Stimulated activated CD8-positive, alpha-beta memory T cell treated with anti-CD3 and anti-CD28 coated beads, Interleukin-15, amount 100 ng/mL, for 24 hours (primary cell): ENCODE results near the gene TRPM2.
"Not testable (repeated sequence)": the region's sequence is repeated elsewhere in the genome, so short reads cannot be mapped to it uniquely, and the experiment has no call there.

Experiments used
- DNase-seq: peaks from one replicate; pipeline ENCODE4 v3.0.0-alpha.2; 2020; ENCODE audit warnings: low read depth

TRPM2 gene

DNA sequence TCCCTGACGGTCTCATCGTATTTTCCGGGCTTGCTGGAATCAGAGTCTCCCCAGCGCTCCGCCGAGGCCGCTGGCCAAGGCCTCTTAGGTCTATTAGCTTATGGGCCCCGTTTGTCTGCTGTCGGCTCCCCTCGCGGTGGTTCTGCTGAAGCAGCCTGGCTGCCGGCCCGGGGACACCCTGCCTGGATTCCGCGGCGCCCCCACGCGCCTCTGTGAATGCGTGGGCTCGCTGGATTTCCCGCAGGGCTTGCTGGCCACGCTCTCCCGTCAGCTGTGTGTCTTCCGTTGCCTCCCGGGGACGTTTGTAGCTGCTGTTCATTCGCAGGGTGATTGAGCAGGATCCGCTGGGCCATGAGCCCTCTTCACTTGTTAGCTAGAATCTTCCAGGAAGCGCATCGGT is 110.3 kb downstream of the TRPM2 start:
- DNase-seq: no peak

- DNase-seq: no peak
These were observed 110.9 kb downstream of the TRPM2 start for GRCh38 chr21:44464351-44464750.

DNA sequence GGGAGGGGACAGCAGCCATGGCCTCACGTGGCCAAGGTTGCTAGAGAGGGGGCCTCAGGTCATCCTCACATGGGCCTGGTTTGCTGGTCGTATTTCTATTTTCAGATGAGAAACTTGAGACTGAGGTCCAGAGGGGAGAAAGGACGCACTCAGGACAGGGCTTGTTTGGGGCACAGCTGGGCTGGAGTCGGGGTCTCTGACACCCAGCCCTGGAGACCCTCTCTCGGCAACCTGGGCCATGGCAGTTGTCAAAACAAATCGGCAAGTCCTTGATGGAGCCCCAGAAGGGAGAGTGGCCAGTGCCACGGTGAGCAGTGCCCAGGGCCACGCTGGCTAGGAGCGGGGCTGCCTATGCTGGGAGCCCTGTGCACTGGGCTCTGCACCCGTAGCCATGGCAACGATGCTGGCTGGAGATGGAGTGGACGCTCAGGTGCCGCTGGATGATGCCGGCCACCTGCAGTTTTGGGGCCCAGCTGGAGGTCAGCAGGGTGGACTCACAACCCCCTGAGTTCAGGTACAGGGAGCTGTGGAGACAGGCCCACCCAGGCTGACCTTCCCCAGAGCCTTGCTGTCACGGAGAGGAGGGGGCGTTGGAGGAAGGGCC is 113.0 kb downstream of the TRPM2 start:
- DNase-seq: no peak

- no peak for DNase-seq
These were observed 113.8 kb downstream of the TRPM2 start for GRCh38 chr21:44466996-44467858.

DNA sequence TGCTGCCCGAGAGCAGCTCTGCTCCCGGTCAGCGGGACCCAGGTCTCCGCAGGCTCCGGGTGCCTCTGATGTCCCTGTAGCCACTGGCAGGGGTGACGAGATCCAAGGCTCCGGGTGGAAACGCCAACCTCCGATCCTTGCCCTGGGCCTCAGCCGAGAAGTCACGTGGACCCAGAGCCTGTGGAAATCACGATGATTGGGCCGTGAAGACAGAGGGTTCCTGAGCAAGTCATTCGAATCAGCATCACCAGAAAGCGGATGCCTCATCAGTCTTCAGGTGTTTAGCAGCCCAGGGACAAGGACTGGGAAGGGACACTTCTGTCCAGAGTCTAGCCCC is 114.4 kb downstream of the TRPM2 start:
- no peak for DNase-seq

GRCh38 chr21:44471341-44471740 is 117.9 kb downstream of the TRPM2 start:
- no peak for DNase-seq

GRCh38 chr21:44471996-44472395 is 118.6 kb downstream of the TRPM2 start:
- no peak for DNase-seq

- DNase-seq: no peak
These were observed 120.6 kb downstream of the TRPM2 start for GRCh38 chr21:44473915-44474555.

- DNase-seq: no peak
These were observed 121.9 kb downstream of the TRPM2 start for GRCh38 chr21:44475266-44475845.

GRCh38 chr21:44477131-44477530 is 123.7 kb downstream of the TRPM2 start:
- DNase-seq: no peak

- no peak for DNase-seq
These were observed 124.3 kb downstream of the TRPM2 start for GRCh38 chr21:44477712-44478111.

GRCh38 chr21:44478124-44478800 is 124.8 kb downstream of the TRPM2 start:
- no peak for DNase-seq

DNA sequence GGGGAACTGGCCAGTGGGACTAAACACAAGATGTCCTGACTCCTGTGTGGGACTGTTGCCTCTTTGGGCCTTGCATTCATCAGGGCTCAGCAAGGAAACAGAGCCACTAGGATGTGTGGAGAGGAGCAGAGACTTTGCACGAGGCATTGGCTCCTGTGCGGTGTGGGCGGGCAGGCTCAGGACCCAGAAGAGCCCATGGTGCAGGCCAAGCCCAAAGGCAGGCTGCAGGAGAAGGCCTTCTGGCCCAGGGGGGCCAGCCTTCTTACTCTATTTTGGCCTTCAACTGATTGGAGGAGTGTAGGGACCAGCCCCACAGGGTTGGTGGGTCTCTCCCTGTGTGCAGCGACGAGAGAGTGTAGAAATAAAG is 125.4 kb downstream of the TRPM2 start:
- no peak for DNase-seq

- DNase-seq: not testable (repeated sequence)
These were observed 126.3 kb downstream of the TRPM2 start for GRCh38 chr21:44479556-44480199.

GRCh38 chr21:44480200-44481053 is 127.0 kb downstream of the TRPM2 start:
- no peak for DNase-seq

- no peak for DNase-seq
These were observed 129.3 kb downstream of the TRPM2 start for GRCh38 chr21:44482581-44483287.

DNA sequence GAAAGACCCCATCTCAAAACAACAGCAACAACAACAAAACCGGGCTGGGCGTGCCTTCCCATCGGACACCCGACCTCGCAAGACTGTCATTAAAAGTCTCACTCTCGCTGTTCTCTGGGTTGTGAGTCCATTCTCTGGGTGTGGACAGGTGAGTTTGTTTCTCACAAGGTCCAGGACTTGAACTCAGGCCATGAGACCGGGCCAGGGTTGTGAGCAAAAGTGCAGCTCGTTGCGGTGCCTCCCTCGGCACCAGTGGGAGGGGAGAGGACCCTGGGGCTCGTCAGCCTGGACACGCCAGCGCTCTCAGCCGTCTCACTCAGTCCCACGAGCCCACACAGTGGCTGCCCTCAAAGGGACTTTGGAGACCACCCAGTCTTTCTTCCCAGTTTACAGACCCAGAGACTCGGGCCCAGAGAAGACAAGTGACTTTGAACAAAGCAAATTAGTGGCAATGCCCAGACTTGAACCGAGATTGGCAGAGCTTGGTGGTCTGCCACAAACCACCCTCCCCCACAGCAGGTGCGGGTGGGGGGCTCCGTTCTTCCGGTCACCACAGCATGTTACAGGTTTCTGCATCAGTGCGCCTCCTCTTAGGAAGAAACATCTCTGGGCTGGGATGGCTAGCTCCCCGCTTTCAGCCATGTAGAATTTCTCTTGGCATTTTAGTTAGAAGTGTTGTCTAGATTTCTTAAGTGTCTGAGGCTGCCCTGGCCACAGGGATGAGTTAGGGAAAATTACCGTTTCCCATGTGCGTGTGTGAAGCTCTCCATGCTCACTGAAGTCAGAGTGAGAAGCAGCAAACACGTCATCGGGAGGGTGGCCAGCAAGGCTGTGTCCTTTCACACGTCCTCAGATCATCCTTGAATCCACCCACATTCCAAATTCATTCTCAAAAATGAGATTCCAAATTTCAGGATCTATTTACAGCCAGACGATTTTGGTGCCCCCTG is 130.1 kb downstream of the TRPM2 start:
- DNase-seq: no peak

GRCh38 chr21:44484498-44485253 is 131.3 kb downstream of the TRPM2 start:
- DNase-seq: no peak
